Measurements from ENCODE around the gene NTRK1.
A peak's percentile ranks its signal among the peaks of the same experiment; 100 is the strongest.
"Not testable (repeated sequence)": the region's sequence is repeated elsewhere in the genome, so short reads cannot be mapped to it uniquely, and the experiment has no call there.

Gene NTRK1

GRCh38 chr1:156926175-156926574 is 65.5 kb downstream of the NTRK1 start:
- Histone ChIP-seq H3K4me2 (ENCODE audit: low read length) (no peak overlapping the region), H3K27ac (ENCODE audit: low read depth, low read length, poor library complexity, severe bottlenecking) (no peak overlapping the region), H4K20me1 (ENCODE audit: insufficient read depth, low read length) (no peaks in the 10 kb centered on the region), H3F3A (ENCODE audit: insufficient read depth, low read length) (no peaks in the 10 kb centered on the region), H2AFZ (ENCODE audit: low read length) (no peak overlapping the region), H3K79me2 (ENCODE audit: insufficient read depth, low read length) (no peaks in the 10 kb centered on the region), H3K4me3 (ENCODE audit: low read depth, low read length, poor library complexity, severe bottlenecking) (no peak overlapping the region), H3K27me3 (ENCODE audit: insufficient read depth, low read length) (0 out of 2 replicates have a peak, but pooled peaks cover 7% of the 10 kb centered on the region), H3K36me3 (ENCODE audit: insufficient read depth, low read length) (no peaks in the 10 kb centered on the region), H3K9ac (ENCODE audit: low read length) (no peak overlapping the region), H3K9me3 (ENCODE audit: low read length) (no peaks in the 10 kb centered on the region), H3K9me2 (ENCODE audit: low read depth, low read length) (no peaks in the 10 kb centered on the region), H3K4me1 (ENCODE audit: insufficient read depth, low read length, severe bottlenecking) (no peaks in the 10 kb centered on the region)
- TF ChIP-seq EZH2 (IDR thresholded peaks at IDR 0.05; ENCODE audit: borderline replicate concordance, low read length), result no peak
- TF ChIP-seq, protein P1, sequence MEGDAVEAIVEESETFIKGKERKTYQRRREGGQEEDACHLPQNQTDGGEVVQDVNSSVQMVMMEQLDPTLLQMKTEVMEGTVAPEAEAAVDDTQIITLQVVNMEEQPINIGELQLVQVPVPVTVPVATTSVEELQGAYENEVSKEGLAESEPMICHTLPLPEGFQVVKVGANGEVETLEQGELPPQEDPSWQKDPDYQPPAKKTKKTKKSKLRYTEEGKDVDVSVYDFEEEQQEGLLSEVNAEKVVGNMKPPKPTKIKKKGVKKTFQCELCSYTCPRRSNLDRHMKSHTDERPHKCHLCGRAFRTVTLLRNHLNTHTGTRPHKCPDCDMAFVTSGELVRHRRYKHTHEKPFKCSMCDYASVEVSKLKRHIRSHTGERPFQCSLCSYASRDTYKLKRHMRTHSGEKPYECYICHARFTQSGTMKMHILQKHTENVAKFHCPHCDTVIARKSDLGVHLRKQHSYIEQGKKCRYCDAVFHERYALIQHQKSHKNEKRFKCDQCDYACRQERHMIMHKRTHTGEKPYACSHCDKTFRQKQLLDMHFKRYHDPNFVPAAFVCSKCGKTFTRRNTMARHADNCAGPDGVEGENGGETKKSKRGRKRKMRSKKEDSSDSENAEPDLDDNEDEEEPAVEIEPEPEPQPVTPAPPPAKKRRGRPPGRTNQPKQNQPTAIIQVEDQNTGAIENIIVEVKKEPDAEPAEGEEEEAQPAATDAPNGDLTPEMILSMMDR (IDR thresholded peaks at IDR 0.05; ENCODE audit: low read length), result no peak

- H3K27me3 ChIP-seq (ENCODE audit: insufficient read depth, low read length); H4K20me1 ChIP-seq (ENCODE audit: insufficient read depth, low read length); H3K9ac ChIP-seq (ENCODE audit: low read length): not testable (repeated sequence)
Observed at GRCh38 chr1:156926695-156927094, 66.0 kb downstream of the NTRK1 start.

GRCh38 chr1:156927215-156928042 is 66.8 kb downstream of the NTRK1 start:
- H3K9ac ChIP-seq (ENCODE audit: low read length), result no peak overlapping the region
- no peaks in the 10 kb centered on the region for H3K9me3 ChIP-seq (ENCODE audit: low read length)
- no peak for TF ChIP-seq EZH2 (IDR thresholded peaks at IDR 0.05; ENCODE audit: borderline replicate concordance, low read length)
- TF ChIP-seq, protein P1 (IDR thresholded peaks at IDR 0.05; ENCODE audit: low read length), result 0 out of 2 replicates have a peak, but pooled peaks have one; percentile 6
- H3K4me1 ChIP-seq (ENCODE audit: insufficient read depth, low read length, severe bottlenecking), result no peaks in the 10 kb centered on the region
- H2AFZ ChIP-seq (ENCODE audit: low read length), result no peak overlapping the region
- H3K27ac ChIP-seq (ENCODE audit: low read depth, low read length, poor library complexity, severe bottlenecking), result no peak overlapping the region
- no peaks in the 10 kb centered on the region for H3K36me3 ChIP-seq (ENCODE audit: insufficient read depth, low read length)
- no peak overlapping the region for H3K4me2 ChIP-seq (ENCODE audit: low read length)
- H3K27me3 ChIP-seq (ENCODE audit: insufficient read depth, low read length), result peaks cover 10% of the 10 kb centered on the region; the same call in 1 of the 2 replicates
- H3K79me2 ChIP-seq (ENCODE audit: insufficient read depth, low read length), result no peaks in the 10 kb centered on the region
- H4K20me1 ChIP-seq (ENCODE audit: insufficient read depth, low read length), result no peaks in the 10 kb centered on the region
- H3K9me2 ChIP-seq (ENCODE audit: low read depth, low read length), result no peaks in the 10 kb centered on the region
- H3K4me3 ChIP-seq (ENCODE audit: low read depth, low read length, poor library complexity, severe bottlenecking), result no peak overlapping the region
- no peaks in the 10 kb centered on the region for H3F3A ChIP-seq (ENCODE audit: insufficient read depth, low read length)

More at GRCh38 chr1:156926695-156927094, 66.0 kb downstream of the NTRK1 start:
- not testable (repeated sequence) for H3K79me2 ChIP-seq (ENCODE audit: insufficient read depth, low read length); H3K4me1 ChIP-seq (ENCODE audit: insufficient read depth, low read length, severe bottlenecking); H3F3A ChIP-seq (ENCODE audit: insufficient read depth, low read length); H3K9me3 ChIP-seq (ENCODE audit: low read length); H3K9me2 ChIP-seq (ENCODE audit: low read depth, low read length); H3K4me2 ChIP-seq (ENCODE audit: low read length); H3K27ac ChIP-seq (ENCODE audit: low read depth, low read length, poor library complexity, severe bottlenecking); H3K4me3 ChIP-seq (ENCODE audit: low read depth, low read length, poor library complexity, severe bottlenecking); H3K36me3 ChIP-seq (ENCODE audit: insufficient read depth, low read length); H2AFZ ChIP-seq (ENCODE audit: low read length)
